Fibroblast of lung (primary cell): ENCODE data around the gene RAG2. TPM values are rescaled to one million over a fixed set of nuclear protein-coding genes. Genes with fewer than 3 reads are reported as not detected.

ENCODE experiments used
- DNase-seq, 2 donors: peaks; one replicate each; pipeline versions ENCODE4 v3.0.0 to v3.0.0-alpha.2; 2010; ENCODE audit warnings: low read depth in 2 of 2
- H2AFZ ChIP-seq: 2 replicates; pipeline ENCODE4 v1.5.1; 2012; ENCODE audit warnings: low read length, control low read depth, inconsistent platforms
- H3K27ac ChIP-seq: 2 replicates; pipeline ENCODE4 v1.5.1; 2011; ENCODE audit warnings: low read length, control low read depth; ENCODE audit not compliant: insufficient read depth
- H3K27me3 ChIP-seq: 2 replicates; pipeline ENCODE4 v1.5.1; 2011; ENCODE audit warnings: mild to moderate bottlenecking, low read length; ENCODE audit not compliant: control insufficient read depth, insufficient read depth
- H3K36me3 ChIP-seq: 2 replicates; pipeline ENCODE4 v1.5.1; 2011; ENCODE audit warnings: low read length; ENCODE audit not compliant: control insufficient read depth, insufficient read depth
- H3K4me1 ChIP-seq: 2 replicates; pipeline ENCODE4 v1.5.1; 2011; ENCODE audit warnings: low read length; ENCODE audit not compliant: control insufficient read depth, insufficient read depth; ENCODE audit errors: extremely low read depth
- H3K4me2 ChIP-seq: 2 replicates; pipeline ENCODE4 v1.5.1; 2011; ENCODE audit warnings: low read length, control low read depth; ENCODE audit not compliant: insufficient read depth; ENCODE audit errors: extremely low read depth
- H3K4me3 ChIP-seq, 4 experiments: fragments of 200-600 bp in 1 of 4; sonication (generic) in 1 of 4; replicated peaks in 1 of 4; 2 replicates each; pipeline ENCODE4 v1.5.1; 2011 to 2016; ENCODE audit warnings: low read length in 4 of 4, low read depth in 3 of 4, mild to moderate bottlenecking in 3 of 4, control low read depth in 2 of 4, inconsistent platforms in 1 of 4, mixed read lengths in 1 of 4; ENCODE audit not compliant: insufficient read depth in 1 of 4; ENCODE audit errors: control extremely low read depth in 1 of 4
- H3K79me2 ChIP-seq: 2 replicates; pipeline ENCODE4 v1.5.1; 2012; ENCODE audit warnings: mild to moderate bottlenecking, low read length, inconsistent platforms; ENCODE audit not compliant: control insufficient read depth, insufficient read depth
- H3K9ac ChIP-seq: 2 replicates; pipeline ENCODE4 v1.5.1; 2011; ENCODE audit warnings: mild to moderate bottlenecking, low read length, control low read depth; ENCODE audit not compliant: insufficient read depth
- H3K9me3 ChIP-seq: 2 replicates; pipeline ENCODE4 v1.5.1; 2012; ENCODE audit warnings: low read depth, low read length; ENCODE audit not compliant: control insufficient read depth, insufficient read depth
- H4K20me1 ChIP-seq: 2 replicates; pipeline ENCODE4 v1.5.1; 2011; ENCODE audit warnings: low read length; ENCODE audit not compliant: control insufficient read depth, insufficient read depth; ENCODE audit errors: extremely low read depth
- EZH2 ChIP-seq: IDR thresholded peaks from 2 replicates; pipeline ENCODE4 v1.5.1; 2012; ENCODE audit warnings: low read length, control low read depth, mild to moderate bottlenecking; ENCODE audit errors: missing control alignments
- polyA plus RNA-seq, 2 donors: library from polyadenylated mRNA; depleted of rRNA in 1 of 2; stranded (reverse) in 1 of 2; unstranded in 1 of 2; fragments of >200 nt; gene quantifications; 2 replicates each; pipeline ENCODE4 v1.2.1, GENCODE V29; 2011 to 2012; ENCODE audit warnings: missing spikeins in 1 of 2
- total RNA-seq: library from RNA; depleted of rRNA; stranded (reverse); fragments of >200 nt; gene quantifications from 2 replicates; pipeline ENCODE4 v1.2.1, GENCODE V29; 2014
- TF ChIP-seq, protein P1 (sequence below), 2 donors: IDR thresholded peaks in 1 of 2; conservative IDR thresholded peaks in 1 of 2; 1 replicate in 1 of 2; 2 replicates in 1 of 2; pipeline ENCODE4 v1.5.1; 2011 to 2012; ENCODE audit warnings: low read length in 2 of 2, control low read depth in 1 of 2, inconsistent platforms in 1 of 2, low read depth in 1 of 2, mild to moderate bottlenecking in 1 of 2

RAG2 gene
- total and polyA plus RNA-seq, 2 donors (not counting 1 experiment from before 2014, with no cell fraction given): not detected

DNA sequence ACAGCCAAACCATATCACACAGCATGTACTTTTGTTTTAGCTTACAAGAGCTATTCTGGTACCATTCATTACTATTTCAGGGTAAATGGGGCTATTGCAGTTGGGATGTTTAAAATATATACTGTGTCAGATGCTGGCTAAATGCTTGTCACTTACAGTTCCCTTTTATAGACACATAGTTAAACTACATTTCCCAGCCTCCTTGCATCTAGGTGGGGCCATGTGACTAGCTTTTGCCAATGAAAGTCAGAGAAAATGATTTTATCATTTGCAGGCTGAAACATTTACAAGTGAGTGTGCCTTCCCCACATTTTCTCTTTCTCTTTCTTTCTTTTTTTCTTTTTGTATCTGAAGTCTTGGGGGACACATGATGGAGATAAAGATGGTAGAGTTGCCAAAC lies 11.5 kb downstream of the RAG2 start:
- Histone ChIP-seq H3K4me2 (no peak overlapping the region), H3K79me2 (no peaks in the 10 kb centered on the region), H3K4me1 (no peaks in the 10 kb centered on the region), H3K9me3 (no peaks in the 10 kb centered on the region), H3K9ac (no peak overlapping the region), H3K4me3 (no peak overlapping the region), H3K36me3 (no peaks in the 10 kb centered on the region), H3K27ac (no peak overlapping the region), H2AFZ (no peak overlapping the region), H4K20me1 (peaks cover 2% of the 10 kb centered on the region), H3K27me3 (peaks cover 2% of the 10 kb centered on the region)
- no peak for TF ChIP-seq EZH2
- TF ChIP-seq, protein P1, sequence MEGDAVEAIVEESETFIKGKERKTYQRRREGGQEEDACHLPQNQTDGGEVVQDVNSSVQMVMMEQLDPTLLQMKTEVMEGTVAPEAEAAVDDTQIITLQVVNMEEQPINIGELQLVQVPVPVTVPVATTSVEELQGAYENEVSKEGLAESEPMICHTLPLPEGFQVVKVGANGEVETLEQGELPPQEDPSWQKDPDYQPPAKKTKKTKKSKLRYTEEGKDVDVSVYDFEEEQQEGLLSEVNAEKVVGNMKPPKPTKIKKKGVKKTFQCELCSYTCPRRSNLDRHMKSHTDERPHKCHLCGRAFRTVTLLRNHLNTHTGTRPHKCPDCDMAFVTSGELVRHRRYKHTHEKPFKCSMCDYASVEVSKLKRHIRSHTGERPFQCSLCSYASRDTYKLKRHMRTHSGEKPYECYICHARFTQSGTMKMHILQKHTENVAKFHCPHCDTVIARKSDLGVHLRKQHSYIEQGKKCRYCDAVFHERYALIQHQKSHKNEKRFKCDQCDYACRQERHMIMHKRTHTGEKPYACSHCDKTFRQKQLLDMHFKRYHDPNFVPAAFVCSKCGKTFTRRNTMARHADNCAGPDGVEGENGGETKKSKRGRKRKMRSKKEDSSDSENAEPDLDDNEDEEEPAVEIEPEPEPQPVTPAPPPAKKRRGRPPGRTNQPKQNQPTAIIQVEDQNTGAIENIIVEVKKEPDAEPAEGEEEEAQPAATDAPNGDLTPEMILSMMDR (conservative IDR thresholded peaks at IDR 0.05 in 1 of 2, IDR thresholded peaks at IDR 0.05 in 1 of 2; ENCODE audit: low read depth in 1 of 2, low read length in 2 of 2): no peak
- DNase-seq: no peak

DNA sequence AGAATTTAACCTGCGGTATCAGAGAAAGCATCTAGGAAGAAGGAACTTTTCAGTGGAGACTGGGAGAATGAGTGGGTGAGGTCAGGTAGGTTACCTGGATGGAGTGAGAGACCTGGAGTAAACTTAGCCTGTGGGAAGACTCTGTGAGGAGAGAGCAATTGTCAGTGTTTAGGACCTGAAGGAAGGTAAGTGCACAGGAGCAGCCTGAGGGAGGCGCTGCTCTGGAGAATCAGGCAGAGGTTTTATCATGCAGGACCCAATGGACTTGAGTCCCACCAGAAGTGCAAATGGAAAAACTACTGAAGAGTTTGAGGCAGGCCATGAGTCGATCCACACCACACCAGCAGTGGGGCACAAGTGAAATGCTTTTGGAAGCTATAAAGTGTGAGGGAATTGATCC lies 14.4 kb downstream of the RAG2 start:
- Histone ChIP-seq H3K27me3 (no peaks in the 10 kb centered on the region), H3K9ac (no peak overlapping the region), H3K9me3 (no peaks in the 10 kb centered on the region), H3K4me3 (no peak overlapping the region), H3K4me1 (no peaks in the 10 kb centered on the region), H3K27ac (no peak overlapping the region), H3K79me2 (no peaks in the 10 kb centered on the region), H3K4me2 (no peak overlapping the region), H4K20me1 (peaks cover 2% of the 10 kb centered on the region), H3K36me3 (no peaks in the 10 kb centered on the region), H2AFZ (no peak overlapping the region)
- TF ChIP-seq, protein P1 (conservative IDR thresholded peaks at IDR 0.05 in 1 of 2, IDR thresholded peaks at IDR 0.05 in 1 of 2; ENCODE audit: low read depth in 1 of 2, low read length in 2 of 2): no peak
- TF ChIP-seq EZH2: no peak
- DNase-seq: no peak

DNA sequence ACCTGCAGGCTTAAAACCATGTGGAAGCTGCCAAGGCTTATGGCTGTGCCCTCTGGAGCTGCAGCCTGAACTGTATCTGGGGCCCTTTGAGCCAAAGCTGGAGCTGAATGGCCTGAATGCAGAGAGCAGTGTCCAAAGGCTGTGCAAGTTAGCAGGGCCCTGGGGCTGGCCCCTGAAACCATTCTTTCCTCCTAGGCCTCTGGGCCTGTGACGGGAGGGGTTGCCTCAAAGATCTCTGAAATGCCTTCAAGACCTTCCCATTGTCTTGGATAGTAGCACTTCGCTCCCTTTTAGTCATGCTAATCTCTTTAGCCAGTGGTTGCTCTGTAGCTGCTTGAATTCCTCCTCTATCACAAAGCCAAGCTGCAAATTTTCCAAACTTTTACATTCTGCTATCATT lies 16.5 kb downstream of the RAG2 start:
- DNase-seq: no peak
- H3K27ac ChIP-seq: no peak overlapping the region
- no peaks in the 10 kb centered on the region for H3K79me2 ChIP-seq
- H2AFZ ChIP-seq: no peak overlapping the region
- TF ChIP-seq, protein P1 (conservative IDR thresholded peaks at IDR 0.05 in 1 of 2, IDR thresholded peaks at IDR 0.05 in 1 of 2; ENCODE audit: low read depth in 1 of 2, low read length in 2 of 2): no peak
- TF ChIP-seq EZH2: no peak
- no peaks in the 10 kb centered on the region for H3K27me3 ChIP-seq
- no peak overlapping the region for H3K9ac ChIP-seq
- H3K4me3 ChIP-seq: no peak overlapping the region
- H3K4me2 ChIP-seq: no peak overlapping the region
- H4K20me1 ChIP-seq: peaks cover 2% of the 10 kb centered on the region
- no peaks in the 10 kb centered on the region for H3K4me1 ChIP-seq
- no peaks in the 10 kb centered on the region for H3K9me3 ChIP-seq
- no peaks in the 10 kb centered on the region for H3K36me3 ChIP-seq
